ENCODE results near the gene ZIC3.

ZIC3 gene

GRCh38 chrX:137574102-137574783 lies 8.3 kb downstream of the ZIC3 start:
- DNase-seq, result peak; percentile 86

- peak; percentile 72 for DNase-seq
Observed at GRCh38 chrX:137574784-137575293, 8.9 kb downstream of the ZIC3 start.

DNA sequence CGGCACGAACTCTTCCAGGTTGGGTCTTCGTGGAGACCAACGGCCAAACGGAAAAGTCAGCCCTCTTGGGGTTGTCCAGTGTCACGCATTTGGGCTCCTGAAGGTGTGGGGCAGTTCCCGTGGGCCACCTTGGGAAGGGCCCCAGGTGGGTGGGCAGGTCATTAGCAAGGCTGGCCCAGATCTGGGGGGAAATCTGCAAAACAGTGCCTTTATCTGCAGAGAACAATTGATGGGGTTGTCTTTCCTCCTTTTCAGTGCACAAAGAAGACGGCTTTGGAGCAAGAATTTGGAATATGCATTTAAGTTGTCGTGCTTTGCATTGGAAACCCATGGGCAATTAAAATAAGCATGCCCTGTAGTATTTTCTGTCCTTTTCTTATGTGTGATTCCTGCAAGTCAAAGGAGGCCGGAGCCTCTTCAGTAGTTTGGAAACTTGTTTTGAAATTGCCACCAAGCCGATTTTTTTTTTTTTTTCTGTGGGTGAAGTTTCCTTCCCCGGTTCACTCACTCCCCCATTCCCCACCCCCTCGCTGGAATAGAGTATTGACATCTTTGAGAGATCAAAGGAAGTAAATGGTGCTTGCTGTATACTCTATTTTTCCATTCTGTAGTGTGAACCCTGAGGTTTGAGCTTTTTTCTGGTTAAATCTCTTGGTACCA lies 9.8 kb downstream of the ZIC3 start:
- peak; percentile 57 for DNase-seq

- DNase-seq, result no peak
Observed at GRCh38 chrX:137587151-137587550, 21.2 kb downstream of the ZIC3 start.

DNA sequence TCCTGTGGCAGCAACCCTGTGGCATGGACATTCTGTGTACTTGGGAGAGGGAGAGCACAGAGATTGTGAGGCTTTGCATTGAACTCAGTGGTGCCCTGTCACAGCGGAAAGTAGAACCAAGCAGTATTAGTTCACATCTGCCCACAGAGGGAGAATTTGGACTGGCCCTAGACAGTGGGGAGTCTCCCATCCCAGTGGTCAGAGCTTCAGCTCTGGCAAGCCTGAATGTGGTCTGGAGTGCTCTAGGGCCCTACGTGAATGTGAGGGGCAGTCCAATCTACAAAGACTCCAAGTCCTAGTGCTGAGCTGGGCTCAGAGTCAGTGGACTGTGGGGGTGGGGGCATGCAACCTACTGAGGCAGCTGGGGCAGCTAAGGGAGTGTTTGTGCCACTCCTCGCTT lies 34.8 kb downstream of the ZIC3 start:
- DNase-seq, result no peak

Measured in retina (tissue), 1 donor.